ENCODE measurements around the gene PDK3.

PDK3 gene

GRCh38 chrX:24566240-24566639, 101.2 kb downstream of the PDK3 start:
- Histone ChIP-seq H3K36me3 (no peaks in the 10 kb centered on the region), H3K4me1 (ENCODE audit: control insufficient read depth in 1 of 2, insufficient read depth in 1 of 2, low read depth in 1 of 2, low read length in 1 of 2) (no peaks in the 10 kb centered on the region), H3K4me3 (ENCODE audit: low read depth in 1 of 2, low read length in 1 of 2) (no peak overlapping the region), H3K27me3 (no peaks in the 10 kb centered on the region), H3K27ac (no peak overlapping the region), H3K9me3 (no peaks in the 10 kb centered on the region)
- no peak for TF ChIP-seq CTCF (IDR thresholded peaks at IDR 0.05)

GRCh38 chrX:24567169-24567568, 102.1 kb downstream of the PDK3 start:
- TF ChIP-seq CTCF (IDR thresholded peaks at IDR 0.05): no peak
- H3K27ac ChIP-seq: no peak overlapping the region
- no peaks in the 10 kb centered on the region for H3K9me3 ChIP-seq
- no peaks in the 10 kb centered on the region for H3K36me3 ChIP-seq
- H3K4me1 ChIP-seq (ENCODE audit: control insufficient read depth in 1 of 2, insufficient read depth in 1 of 2, low read depth in 1 of 2, low read length in 1 of 2): no peaks in the 10 kb centered on the region
- no peaks in the 10 kb centered on the region for H3K27me3 ChIP-seq
- no peak overlapping the region for H3K4me3 ChIP-seq (ENCODE audit: low read depth in 1 of 2, low read length in 1 of 2)

- no peak for TF ChIP-seq CTCF (IDR thresholded peaks at IDR 0.05)
Observed at GRCh38 chrX:24574743-24575142, 109.7 kb downstream of the PDK3 start.

GRCh38 chrX:24575496-24575895, 110.4 kb downstream of the PDK3 start:
- Histone ChIP-seq H3K27ac (no peak overlapping the region), H3K4me1 (ENCODE audit: control insufficient read depth in 1 of 2, insufficient read depth in 1 of 2, low read depth in 1 of 2, low read length in 1 of 2) (no peaks in the 10 kb centered on the region), H3K9me3 (no peaks in the 10 kb centered on the region), H3K27me3 (no peaks in the 10 kb centered on the region), H3K36me3 (no peaks in the 10 kb centered on the region), H3K4me3 (ENCODE audit: low read depth in 1 of 2, low read length in 1 of 2) (no peak overlapping the region)
- TF ChIP-seq CTCF (IDR thresholded peaks at IDR 0.05): no peak

More at GRCh38 chrX:24574743-24575142, 109.7 kb downstream of the PDK3 start:
- Histone ChIP-seq H3K4me1 (ENCODE audit: control insufficient read depth in 1 of 2, insufficient read depth in 1 of 2, low read depth in 1 of 2, low read length in 1 of 2) (no peaks in the 10 kb centered on the region), H3K9me3 (no peaks in the 10 kb centered on the region), H3K4me3 (ENCODE audit: low read depth in 1 of 2, low read length in 1 of 2) (no peak overlapping the region), H3K36me3 (no peaks in the 10 kb centered on the region), H3K27me3 (no peaks in the 10 kb centered on the region), H3K27ac (no peak overlapping the region)

- no peak for TF ChIP-seq CTCF (IDR thresholded peaks at IDR 0.05)
- Histone ChIP-seq H3K9me3 (no peaks in the 10 kb centered on the region), H3K36me3 (no peaks in the 10 kb centered on the region), H3K4me1 (ENCODE audit: control insufficient read depth in 1 of 2, insufficient read depth in 1 of 2, low read depth in 1 of 2, low read length in 1 of 2) (no peaks in the 10 kb centered on the region), H3K27ac (no peak overlapping the region), H3K4me3 (ENCODE audit: low read depth in 1 of 2, low read length in 1 of 2) (no peak overlapping the region), H3K27me3 (no peaks in the 10 kb centered on the region)
Observed at GRCh38 chrX:24577091-24577490, 112.0 kb downstream of the PDK3 start.

Data from neutrophil (primary cell).